Measurements from ENCODE around the gene SKIDA1.

The SKIDA1 gene

DNA sequence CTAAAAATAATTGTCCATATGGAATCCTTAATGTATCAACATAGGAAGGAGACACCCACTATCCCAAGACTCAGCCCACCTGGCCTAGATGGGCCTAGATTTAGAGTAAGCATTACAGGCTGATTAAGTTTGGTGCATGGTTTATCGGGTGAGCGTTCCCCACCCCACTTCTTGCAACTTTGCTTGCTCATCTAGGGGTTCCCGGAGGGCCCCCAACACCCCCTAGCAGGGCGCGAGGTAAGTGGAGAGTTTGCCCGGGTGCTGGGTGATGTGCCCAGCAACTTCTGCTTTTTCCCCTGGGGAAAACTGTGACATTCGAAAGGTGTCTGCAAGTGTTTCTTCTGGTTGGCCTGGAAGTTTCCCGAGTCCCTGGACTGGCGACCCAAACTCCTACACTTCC is 31.7 kb downstream of the SKIDA1 start:
- TF ChIP-seq GATA2 (IDR thresholded peaks at IDR 0.05; ENCODE audit: low read depth, low read length) = no peak
- TF ChIP-seq GATA3 (IDR thresholded peaks at IDR 0.05; ENCODE audit: low read depth, low read length) = no peak

DNA sequence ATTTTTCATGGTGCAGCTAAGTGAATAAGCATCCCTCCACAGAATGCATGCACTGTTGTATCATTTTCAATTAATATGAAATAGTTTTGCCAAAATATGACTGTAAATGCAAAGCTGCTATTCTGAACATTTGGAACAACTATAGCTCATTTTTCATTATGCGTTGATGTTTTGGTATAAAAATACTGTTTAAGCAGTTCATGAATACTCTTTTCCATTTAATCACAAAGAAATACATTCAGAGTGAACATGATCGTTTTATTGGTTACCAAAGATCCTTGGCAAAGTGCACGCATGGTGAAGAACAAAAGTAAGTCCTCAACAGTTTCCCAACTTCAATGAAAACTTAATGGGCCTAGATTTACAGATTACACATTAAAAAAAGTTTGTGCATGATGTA is 33.1 kb downstream of the SKIDA1 start:
- TF ChIP-seq GATA2 (IDR thresholded peaks at IDR 0.05; ENCODE audit: low read depth, low read length) (no peak), GATA3 (IDR thresholded peaks at IDR 0.05; ENCODE audit: low read depth, low read length) (no peak)

DNA sequence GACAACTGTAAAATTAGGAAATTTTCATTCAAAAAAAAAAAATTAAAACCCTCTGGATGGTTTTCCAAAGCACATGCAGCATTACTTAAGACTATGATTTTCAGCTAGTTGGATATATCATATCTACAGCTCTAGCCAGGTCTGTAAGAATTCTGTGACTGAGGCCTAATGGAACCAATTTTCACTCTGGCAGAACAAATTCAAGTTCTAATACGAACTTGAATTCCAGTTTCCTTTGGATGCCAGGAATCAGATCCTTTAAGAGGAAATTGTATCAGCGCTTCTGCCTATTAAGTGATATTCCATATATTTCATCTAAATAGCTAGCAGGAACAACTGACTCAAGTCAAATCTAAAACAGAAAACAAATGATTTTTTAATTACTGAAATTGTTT is 34.8 kb downstream of the SKIDA1 start:
- no peak for TF ChIP-seq GATA3 (IDR thresholded peaks at IDR 0.05; ENCODE audit: low read depth, low read length)
- TF ChIP-seq GATA2 (IDR thresholded peaks at IDR 0.05; ENCODE audit: low read depth, low read length) = no peak

DNA sequence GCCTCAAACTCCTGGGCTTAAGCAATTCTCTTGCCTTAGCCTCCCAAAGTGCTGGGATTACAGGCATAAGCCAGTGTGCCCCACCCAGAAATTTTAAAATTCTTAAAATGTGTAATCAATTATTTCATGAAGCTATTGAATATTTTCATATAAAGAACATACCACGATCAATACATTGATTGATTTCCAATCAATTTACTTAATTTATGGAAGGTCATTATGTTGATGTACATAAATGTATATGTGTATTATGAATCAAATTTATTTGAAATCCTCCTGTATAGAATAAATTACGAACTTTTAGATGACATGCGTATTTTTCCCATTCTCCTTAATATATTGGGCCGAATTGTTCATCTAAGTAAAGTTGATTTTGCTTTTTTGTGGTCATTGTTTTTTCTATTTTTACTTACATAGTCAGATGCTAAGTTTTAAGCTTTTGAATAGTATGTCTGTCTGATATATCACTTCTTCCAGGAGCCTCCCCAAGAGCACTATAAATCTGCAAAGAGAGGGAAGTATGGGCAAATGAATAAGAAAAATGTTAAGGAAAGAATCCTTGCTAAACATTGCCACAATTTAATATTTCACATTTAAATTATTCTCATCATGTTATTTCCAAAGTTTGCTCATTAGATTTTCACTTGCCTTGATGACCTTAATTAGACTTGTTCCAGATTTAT is 35.3 kb downstream of the SKIDA1 start:
- TF ChIP-seq GATA2 (IDR thresholded peaks at IDR 0.05; ENCODE audit: low read depth, low read length) (no peak), GATA3 (IDR thresholded peaks at IDR 0.05; ENCODE audit: low read depth, low read length) (no peak)

DNA sequence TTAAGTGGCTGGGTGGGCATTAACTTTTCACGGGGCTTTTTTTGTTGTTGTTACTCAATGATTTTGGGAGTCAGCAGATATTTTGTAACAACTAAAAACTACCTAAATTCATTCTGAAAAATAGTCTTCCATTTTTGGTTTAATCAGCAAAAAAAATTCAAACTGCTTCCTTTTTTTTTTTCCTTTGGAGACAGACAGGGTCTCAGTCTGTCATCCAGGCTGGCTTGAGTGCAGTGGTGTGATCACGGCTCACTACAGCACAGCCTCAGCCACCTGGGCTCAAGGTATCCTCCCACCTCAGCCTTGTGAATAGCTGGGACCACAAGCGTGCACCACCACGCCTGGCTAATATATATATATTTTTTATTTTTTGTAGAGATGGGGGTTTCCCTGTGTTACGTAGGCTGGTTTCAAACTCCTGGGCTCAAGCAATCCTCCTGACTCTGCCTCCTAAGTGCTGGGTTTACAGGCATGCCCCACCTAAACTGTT is 36.5 kb downstream of the SKIDA1 start:
- no peak for TF ChIP-seq GATA3 (IDR thresholded peaks at IDR 0.05; ENCODE audit: low read depth, low read length)
- TF ChIP-seq GATA2 (IDR thresholded peaks at IDR 0.05; ENCODE audit: low read depth, low read length) = no peak

DNA sequence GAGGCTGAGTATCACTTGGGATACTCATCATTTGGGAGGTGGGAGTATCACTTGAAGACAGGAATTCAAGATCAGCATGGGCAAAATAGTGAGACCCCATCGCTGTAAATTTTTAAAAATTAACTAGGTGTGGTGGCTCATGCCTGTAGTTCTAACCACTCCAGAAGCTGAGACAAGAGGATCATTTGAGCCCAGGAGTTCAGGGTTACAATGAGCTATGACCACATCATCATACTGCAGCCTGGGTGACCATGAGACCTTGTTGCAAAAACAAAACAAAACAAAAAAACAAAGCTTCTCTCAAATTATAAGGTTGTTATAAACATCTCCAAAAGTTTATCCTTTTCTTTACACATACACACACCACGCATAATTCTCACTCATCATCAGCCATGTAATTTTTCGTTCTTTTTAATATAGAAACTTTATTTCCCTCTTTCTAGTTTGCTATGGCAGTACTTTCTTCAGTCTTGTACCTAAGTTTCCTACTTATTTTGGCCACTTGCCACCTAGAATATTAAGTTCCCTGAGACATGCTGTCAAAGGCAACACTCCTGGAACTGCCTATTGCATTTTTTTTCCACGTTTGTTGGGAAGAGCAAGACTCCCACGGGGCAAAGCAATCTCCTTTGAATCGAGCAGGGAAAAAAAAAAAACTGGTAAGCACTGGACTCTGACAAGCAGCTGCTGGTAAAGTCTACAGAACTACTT is 37.1 kb downstream of the SKIDA1 start:
- no peak for TF ChIP-seq GATA2 (IDR thresholded peaks at IDR 0.05; ENCODE audit: low read depth, low read length)
- TF ChIP-seq GATA3 (IDR thresholded peaks at IDR 0.05; ENCODE audit: low read depth, low read length) = no peak

DNA sequence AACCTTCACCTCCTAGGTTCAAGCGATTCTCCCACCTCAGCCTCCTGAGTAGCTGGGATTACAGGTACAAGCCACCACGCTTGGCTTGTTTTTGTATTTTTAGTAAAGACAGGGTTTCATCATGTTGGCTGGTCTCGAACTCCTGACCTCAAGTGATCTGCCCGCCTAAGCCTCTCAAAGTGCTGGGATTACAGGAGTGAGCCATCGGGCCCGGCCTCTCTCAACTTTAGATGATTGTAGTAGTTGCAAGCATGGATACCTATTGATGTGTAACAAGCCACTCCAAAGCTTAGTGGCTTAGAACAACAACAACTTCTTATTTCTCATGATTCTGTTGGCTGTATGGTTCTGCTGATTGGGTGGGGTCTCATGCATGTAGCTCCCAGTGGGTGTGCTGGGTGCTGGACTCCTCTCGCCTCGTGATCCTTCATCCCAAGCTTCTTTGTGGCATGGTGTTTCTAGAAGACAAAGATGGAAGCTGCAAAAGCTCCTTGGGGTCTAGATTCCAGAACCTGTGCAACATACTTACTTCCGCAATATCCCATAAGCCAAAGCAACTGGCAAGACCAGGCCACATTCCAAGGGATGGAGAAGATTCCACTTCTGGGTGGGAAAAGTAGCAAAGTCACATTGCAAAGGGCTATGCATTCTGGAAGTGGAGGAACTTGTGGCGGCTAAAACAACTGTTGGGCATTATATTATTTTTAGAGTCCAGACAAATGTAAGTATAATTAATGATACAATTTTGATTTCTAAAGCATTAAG is 37.9 kb downstream of the SKIDA1 start:
- TF ChIP-seq GATA3 (IDR thresholded peaks at IDR 0.05; ENCODE audit: low read depth, low read length) = no peak
- TF ChIP-seq GATA2 (IDR thresholded peaks at IDR 0.05; ENCODE audit: low read depth, low read length) = no peak

DNA sequence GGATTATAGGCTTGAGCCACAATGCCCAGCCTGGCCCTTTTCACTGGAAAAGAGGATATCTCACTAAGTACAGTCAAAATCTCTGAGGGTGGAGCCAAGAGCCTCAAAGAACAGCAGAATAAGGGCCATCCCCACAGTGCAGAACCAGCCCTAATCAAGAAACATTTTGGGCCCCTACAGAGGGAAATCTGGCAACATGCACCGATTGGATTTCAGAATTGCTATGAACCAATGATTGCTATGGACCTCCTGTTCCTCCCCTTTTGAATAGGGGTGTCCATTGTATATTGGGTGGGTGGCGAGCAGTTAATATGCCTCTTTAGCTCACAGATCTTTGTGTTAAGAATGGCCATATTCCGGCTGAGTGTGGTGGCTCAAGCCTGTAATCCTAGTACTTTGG is 42.7 kb downstream of the SKIDA1 start:
- no peak for TF ChIP-seq GATA3 (IDR thresholded peaks at IDR 0.05; ENCODE audit: low read depth, low read length)
- TF ChIP-seq GATA2 (IDR thresholded peaks at IDR 0.05; ENCODE audit: low read depth, low read length) = no peak

DNA sequence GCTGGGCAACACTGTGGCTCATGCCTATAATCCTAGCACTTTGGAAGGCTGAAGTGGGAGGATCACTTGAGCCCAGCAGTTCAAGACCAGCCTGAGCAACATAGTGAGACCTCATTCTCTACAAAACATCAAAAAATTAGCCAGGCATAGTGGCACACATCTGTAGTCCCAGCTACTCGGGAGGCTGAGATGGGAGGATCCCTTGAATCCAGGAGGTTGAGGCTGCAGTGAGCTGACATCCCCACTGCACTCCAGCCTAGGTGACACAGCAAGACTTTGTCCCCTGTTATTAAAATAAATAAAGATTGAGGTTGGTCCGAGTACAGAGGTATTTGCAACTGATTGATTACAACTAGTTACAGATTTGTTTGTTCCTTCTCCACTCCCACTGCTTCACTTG is 44.1 kb downstream of the SKIDA1 start:
- TF ChIP-seq GATA2 (IDR thresholded peaks at IDR 0.05; ENCODE audit: low read depth, low read length) = no peak
- TF ChIP-seq GATA3 (IDR thresholded peaks at IDR 0.05; ENCODE audit: low read depth, low read length) = no peak

DNA sequence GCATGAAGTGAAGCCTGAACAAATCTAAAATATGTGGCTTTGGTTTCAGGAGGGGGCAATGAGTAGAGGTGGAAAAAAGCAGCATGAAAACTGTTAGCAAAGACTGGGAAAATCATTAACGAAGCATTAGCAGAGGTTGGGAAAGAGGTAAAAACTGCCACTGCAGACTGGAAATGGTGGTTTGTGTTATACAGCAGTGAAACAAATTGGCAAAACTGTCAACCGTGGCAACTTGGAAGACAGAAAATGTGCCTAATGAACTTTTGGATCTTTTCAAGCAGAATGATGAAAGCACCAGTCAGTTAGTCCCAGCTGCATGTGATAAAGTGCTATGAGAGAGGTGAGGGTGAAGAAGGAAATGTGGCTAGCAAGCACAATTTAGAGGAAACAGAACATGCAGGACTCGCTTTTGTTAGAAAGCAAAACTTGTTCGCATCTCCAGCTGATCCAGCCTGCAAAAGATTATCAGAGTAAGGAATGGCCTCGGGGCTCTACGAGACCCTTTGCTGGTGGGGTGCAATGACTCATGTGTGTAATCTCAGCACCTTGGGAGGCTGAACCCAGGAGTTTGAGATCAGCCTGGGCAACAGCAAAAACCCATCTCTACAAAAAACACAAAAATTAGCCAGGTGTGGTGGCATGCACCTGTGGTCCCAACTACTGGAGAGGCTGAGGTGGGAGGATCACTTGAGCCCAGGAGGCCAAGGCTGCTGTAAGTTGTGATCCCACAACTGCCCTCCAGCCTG is 45.7 kb downstream of the SKIDA1 start:
- TF ChIP-seq GATA3 (IDR thresholded peaks at IDR 0.05; ENCODE audit: low read depth, low read length) (no peak), GATA2 (IDR thresholded peaks at IDR 0.05; ENCODE audit: low read depth, low read length) (no peak)

DNA sequence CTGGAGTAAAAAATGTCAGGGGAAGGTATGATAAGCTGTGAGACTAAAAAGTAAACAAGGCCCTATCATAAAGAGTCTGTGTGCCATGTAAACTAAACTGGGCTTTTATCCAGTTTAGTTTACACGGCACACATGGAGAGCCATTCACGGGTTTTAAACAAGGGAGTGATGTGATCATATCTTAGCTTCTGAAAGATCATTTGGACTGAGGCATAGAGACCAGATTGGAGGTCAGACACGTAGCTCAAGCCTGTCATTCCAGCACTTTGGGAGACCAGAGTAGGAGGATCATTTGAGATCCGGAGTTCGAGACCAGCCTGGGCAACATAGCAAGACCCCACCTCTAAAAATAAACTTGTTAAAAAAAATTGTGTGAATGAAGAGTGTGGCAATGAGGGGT is 50.1 kb downstream of the SKIDA1 start:
- TF ChIP-seq GATA2 (IDR thresholded peaks at IDR 0.05; ENCODE audit: low read depth, low read length) (no peak), GATA3 (IDR thresholded peaks at IDR 0.05; ENCODE audit: low read depth, low read length) (no peak)

DNA sequence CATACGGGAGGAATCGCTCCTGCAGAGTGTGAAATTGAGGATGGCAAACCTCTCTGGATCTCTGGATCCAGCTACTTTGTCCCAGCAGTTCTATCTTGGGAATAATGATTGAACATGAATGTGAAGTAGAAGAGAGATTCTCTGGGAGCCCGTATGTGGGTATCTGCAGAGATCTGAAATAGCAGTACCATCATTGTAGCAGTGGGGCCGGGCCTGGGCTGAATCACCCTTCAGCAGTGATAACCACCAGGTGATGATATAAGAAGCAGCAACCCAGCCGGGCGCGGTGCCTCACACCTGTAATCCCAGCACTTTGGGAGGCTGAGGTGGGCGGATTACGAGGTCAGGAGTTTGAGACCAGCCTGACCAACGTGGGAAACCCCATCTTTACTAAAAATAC is 51.9 kb downstream of the SKIDA1 start:
- TF ChIP-seq GATA3 (IDR thresholded peaks at IDR 0.05; ENCODE audit: low read depth, low read length) (no peak), GATA2 (IDR thresholded peaks at IDR 0.05; ENCODE audit: low read depth, low read length) (no peak)

DNA sequence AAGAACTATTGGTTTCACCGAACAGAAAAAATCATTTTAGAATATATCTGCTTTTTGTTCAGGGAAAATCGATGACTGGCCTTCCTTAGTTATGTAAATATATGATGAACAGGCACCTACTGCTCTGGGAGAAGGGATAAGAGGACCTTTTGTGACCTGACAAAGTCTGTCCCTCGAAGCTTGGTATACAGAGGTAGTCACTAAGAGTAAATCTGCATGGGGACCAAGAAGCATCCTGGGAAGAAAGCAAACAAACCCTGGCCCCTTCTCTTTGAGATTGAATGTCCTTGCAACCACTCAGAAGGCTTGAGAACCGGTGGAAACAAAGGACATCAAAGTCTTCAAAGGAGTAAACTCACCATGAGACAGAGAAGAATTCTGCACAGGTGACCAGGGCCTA is 52.3 kb downstream of the SKIDA1 start:
- no peak for TF ChIP-seq GATA2 (IDR thresholded peaks at IDR 0.05; ENCODE audit: low read depth, low read length)
- no peak for TF ChIP-seq GATA3 (IDR thresholded peaks at IDR 0.05; ENCODE audit: low read depth, low read length)

DNA sequence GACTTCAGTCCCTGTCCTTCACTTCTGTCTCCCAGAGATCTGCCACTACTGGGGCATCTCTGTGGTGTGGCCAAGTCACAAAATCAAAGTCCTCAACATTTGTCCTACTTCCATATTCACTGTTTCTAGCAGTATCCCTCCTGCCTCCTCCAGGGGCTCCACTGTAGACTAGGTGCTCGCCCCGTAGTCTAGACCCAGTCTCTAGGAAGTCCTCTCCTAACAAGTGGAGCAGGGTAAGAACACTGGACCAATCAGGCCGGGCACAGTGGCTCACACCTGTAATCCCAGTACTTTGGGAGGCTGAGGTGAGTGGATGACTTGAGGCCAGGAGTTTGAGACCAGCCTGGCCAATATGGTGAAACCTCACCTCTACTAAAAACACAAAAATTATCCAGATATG is 57.4 kb downstream of the SKIDA1 start:
- TF ChIP-seq GATA2 (IDR thresholded peaks at IDR 0.05; ENCODE audit: low read depth, low read length) (no peak), GATA3 (IDR thresholded peaks at IDR 0.05; ENCODE audit: low read depth, low read length) (no peak)
